Stimulated activated CD4-positive, alpha-beta T cell treated with anti-CD3 and anti-CD28 coated beads, TNF-alpha, amount 100 ng/mL, for 48 hours (primary cell): ENCODE measurements around the gene ANKS1B.

ENCODE experiments used
- DNase-seq, 3 donors: peaks; one replicate each; pipeline ENCODE4 v3.0.0-alpha.2; 2020; ENCODE audit warnings: low read depth in 3 of 3

Gene ANKS1B

GRCh38 chr12:98735821-98736220, 1248.9 kb downstream of the ANKS1B start:
- DNase-seq: no peak

- DNase-seq: no peak
Measured at GRCh38 chr12:98733667-98734350, 1250.9 kb downstream of the ANKS1B start.

GRCh38 chr12:98730412-98730811, 1254.3 kb downstream of the ANKS1B start:
- DNase-seq: no peak

- DNase-seq: no peak
Measured at GRCh38 chr12:98727196-98727595, 1257.5 kb downstream of the ANKS1B start.

GRCh38 chr12:98725476-98726247, 1259.1 kb downstream of the ANKS1B start:
- DNase-seq: peak in 2 of 3 donors; percentile 33 to 34

- no peak for DNase-seq
Measured at GRCh38 chr12:98724384-98725155, 1260.2 kb downstream of the ANKS1B start.

- no peak for DNase-seq
Measured at GRCh38 chr12:98721204-98721702, 1263.5 kb downstream of the ANKS1B start.

- DNase-seq: no peak
Measured at GRCh38 chr12:98719515-98720504, 1264.9 kb downstream of the ANKS1B start.

- no peak for DNase-seq
Measured at GRCh38 chr12:98714426-98714825, 1270.3 kb downstream of the ANKS1B start.

- no peak for DNase-seq
Measured at GRCh38 chr12:98709022-98709421, 1275.7 kb downstream of the ANKS1B start.

GRCh38 chr12:98701166-98701565, 1283.6 kb downstream of the ANKS1B start:
- DNase-seq: no peak

GRCh38 chr12:98699586-98699985, 1285.2 kb downstream of the ANKS1B start:
- DNase-seq: no peak

- DNase-seq: peak; percentile 3 to 33 (median 27)
Measured at GRCh38 chr12:98698603-98699463, 1285.9 kb downstream of the ANKS1B start.

- no peak for DNase-seq
Measured at GRCh38 chr12:98697209-98697608, 1287.5 kb downstream of the ANKS1B start.

GRCh38 chr12:98696036-98696646, 1288.6 kb downstream of the ANKS1B start:
- no peak for DNase-seq

- DNase-seq: no peak
Measured at GRCh38 chr12:98691351-98691750, 1293.4 kb downstream of the ANKS1B start.

- no peak for DNase-seq
Measured at GRCh38 chr12:98686603-98687002, 1298.1 kb downstream of the ANKS1B start.
